Mammary epithelial cell (primary cell): Measurements from ENCODE around the gene MIPOL1.

Source experiments
- CTCF ChIP-seq, 2 donors: IDR thresholded peaks in 1 of 2; conservative IDR thresholded peaks in 1 of 2; 2 replicates each; pipeline ENCODE4 v1.5.1; 2011 to 2012; ENCODE audit warnings: inconsistent platforms in 2 of 2, low read length in 2 of 2, mild to moderate bottlenecking in 2 of 2, control low read depth in 1 of 2, low read depth in 1 of 2; ENCODE audit not compliant: insufficient read depth in 1 of 2; ENCODE audit errors: extremely low read depth in 1 of 2
- EZH2 ChIP-seq: IDR thresholded peaks from 2 replicates; pipeline ENCODE4 v1.6.1; 2012; ENCODE audit warnings: low read length, inconsistent platforms, borderline replicate concordance

- TF ChIP-seq CTCF (conservative IDR thresholded peaks at IDR 0.05 in 1 of 2, IDR thresholded peaks at IDR 0.05 in 1 of 2; ENCODE audit: extremely low read depth in 1 of 2, insufficient read depth in 1 of 2, low read depth in 1 of 2, low read length in 2 of 2) (no peak), EZH2 (no peak)
Observed at GRCh38 chr14:37600880-37601741, 403.4 kb downstream of the MIPOL1 start.
